Measurements from ENCODE around the gene C6orf120. TPM values are rescaled to one million over a fixed set of nuclear protein-coding genes. Genes with fewer than 3 reads are reported as not detected.

C6orf120 gene
- total and polyA plus RNA-seq, 9 of the 15 experiments (the other 6 are each of a cell fraction or from before 2014, with no cell fraction given): 7.7 to 44.9 (median 34.8) TPM

DNA sequence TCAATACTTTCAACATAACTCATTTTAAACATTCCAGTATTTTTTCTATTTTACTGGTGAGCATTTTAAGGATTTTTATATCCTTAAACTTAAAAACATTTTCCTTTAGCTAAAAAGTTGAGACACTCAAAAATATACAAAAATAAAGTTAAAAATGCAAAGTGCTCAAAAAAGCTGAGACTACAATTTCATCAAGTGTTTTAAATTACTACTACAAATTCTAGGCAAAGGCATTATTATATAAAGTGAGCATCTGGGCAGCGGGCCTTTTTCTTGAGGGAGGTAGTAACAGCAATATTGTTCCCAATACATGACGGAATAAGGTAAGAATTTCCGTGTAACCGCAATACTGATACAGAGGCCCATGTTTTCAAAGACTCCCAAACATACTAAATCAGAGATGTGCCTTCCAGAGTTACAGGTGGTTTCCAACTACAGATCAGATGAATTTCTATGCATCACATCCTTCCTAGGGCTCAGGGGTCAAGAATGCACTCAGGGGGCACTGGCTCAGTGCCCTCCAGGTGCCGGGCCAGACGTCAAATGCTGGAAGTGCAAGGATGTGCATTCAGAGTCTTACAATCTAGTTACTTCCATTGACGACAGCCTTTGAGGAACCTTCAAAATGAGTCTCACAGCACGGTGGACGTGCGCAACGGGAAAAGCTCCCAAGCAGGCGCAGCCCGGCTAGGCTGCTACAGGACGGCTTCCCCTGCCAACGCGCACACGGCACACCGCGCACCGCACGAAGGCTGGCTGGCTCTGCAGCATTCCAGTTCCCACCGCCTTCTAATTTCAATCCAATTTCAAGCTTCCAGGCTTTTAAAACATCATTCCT lies 20.7 kb downstream of the C6orf120 start (continued):
- TF ChIP-seq, protein P1, sequence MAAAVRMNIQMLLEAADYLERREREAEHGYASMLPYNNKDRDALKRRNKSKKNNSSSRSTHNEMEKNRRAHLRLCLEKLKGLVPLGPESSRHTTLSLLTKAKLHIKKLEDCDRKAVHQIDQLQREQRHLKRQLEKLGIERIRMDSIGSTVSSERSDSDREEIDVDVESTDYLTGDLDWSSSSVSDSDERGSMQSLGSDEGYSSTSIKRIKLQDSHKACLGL (CRISPR knock-in tag; IDR thresholded peaks at IDR 0.05; ENCODE audit: borderline replicate concordance, poor library complexity, severe bottlenecking): no peak

GRCh38 chr6:169723200-169723909 lies 21.4 kb downstream of the C6orf120 start:
- intact Hi-C loops (cut with micrococcal nuclease): no loop called here
- in situ Hi-C loops (cut with MboI): no loop called here
- POLR2A ChIA-PET: interaction anchor here (0.6 to 7.0 kb wide), 8 partner anchors 8 to 409 kb away, joined by 3 to 46 read pairs (median 6); partner anchors contain the start of genes C6orf120, DYNLT2, ERMARD and WDR27
- no peak for TF ChIP-seq GABPB2 (CRISPR knock-in tag; conservative IDR thresholded peaks at IDR 0.05)
- TF ChIP-seq PHF21A (IDR thresholded peaks at IDR 0.05; ENCODE audit: borderline replicate concordance, low read depth): no peak
- TF ChIP-seq, protein P2, sequence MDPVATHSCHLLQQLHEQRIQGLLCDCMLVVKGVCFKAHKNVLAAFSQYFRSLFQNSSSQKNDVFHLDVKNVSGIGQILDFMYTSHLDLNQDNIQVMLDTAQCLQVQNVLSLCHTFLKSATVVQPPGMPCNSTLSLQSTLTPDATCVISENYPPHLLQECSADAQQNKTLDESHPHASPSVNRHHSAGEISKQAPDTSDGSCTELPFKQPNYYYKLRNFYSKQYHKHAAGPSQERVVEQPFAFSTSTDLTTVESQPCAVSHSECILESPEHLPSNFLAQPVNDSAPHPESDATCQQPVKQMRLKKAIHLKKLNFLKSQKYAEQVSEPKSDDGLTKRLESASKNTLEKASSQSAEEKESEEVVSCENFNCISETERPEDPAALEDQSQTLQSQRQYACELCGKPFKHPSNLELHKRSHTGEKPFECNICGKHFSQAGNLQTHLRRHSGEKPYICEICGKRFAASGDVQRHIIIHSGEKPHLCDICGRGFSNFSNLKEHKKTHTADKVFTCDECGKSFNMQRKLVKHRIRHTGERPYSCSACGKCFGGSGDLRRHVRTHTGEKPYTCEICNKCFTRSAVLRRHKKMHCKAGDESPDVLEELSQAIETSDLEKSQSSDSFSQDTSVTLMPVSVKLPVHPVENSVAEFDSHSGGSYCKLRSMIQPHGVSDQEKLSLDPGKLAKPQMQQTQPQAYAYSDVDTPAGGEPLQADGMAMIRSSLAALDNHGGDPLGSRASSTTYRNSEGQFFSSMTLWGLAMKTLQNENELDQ (CRISPR knock-in tag; IDR thresholded peaks at IDR 0.05; ENCODE audit: borderline replicate concordance): no peak
- TF ChIP-seq FOXK2 (conservative IDR thresholded peaks at IDR 0.05 in 1 of 2, IDR thresholded peaks at IDR 0.05 in 1 of 2; ENCODE audit: low read depth in 2 of 2): 0 out of 4 replicates have a peak, but pooled peaks of 1 of the 2 experiments have one; percentile 18
- no peak for TF ChIP-seq BCL6 (CRISPR knock-in tag; IDR thresholded peaks at IDR 0.05)
- peak; percentile 48 for TF ChIP-seq TAF1 (IDR thresholded peaks at IDR 0.05; ENCODE audit: control insufficient read depth, extremely low read depth, insufficient read depth, low read length, severe bottlenecking)
- no peak for TF ChIP-seq NR2C2 (CRISPR knock-in tag; IDR thresholded peaks at IDR 0.05)
- TF ChIP-seq NR2C2 (tag; IDR thresholded peaks at IDR 0.05): peak; percentile 30; the same call in 1 of the 2 replicates
- no peak for TF ChIP-seq ZNF197 (CRISPR knock-in tag; IDR thresholded peaks at IDR 0.05; ENCODE audit: low read depth)
- no peak for TF ChIP-seq FUS (optimal IDR thresholded peaks at IDR 0.05; ENCODE audit: low read depth, low read length)
- TF ChIP-seq ETS2 (tag; IDR thresholded peaks at IDR 0.05; ENCODE audit: borderline replicate concordance, poor library complexity, severe bottlenecking): no peak
- 0 out of 2 replicates have a peak, but pooled peaks have one; percentile 52 for TF ChIP-seq TCF7 (IDR thresholded peaks at IDR 0.05; ENCODE audit: borderline replicate concordance)
- TF ChIP-seq ZNF764 (CRISPR knock-in tag; IDR thresholded peaks at IDR 0.05; ENCODE audit: low read depth): no peak

More at GRCh38 chr6:169723200-169723909, 21.4 kb downstream of the C6orf120 start:
- peak overlapping the region; percentile 63 for H3K4me3 ChIP-seq
- WGBS (ENCODE audit: insufficient coverage, low coverage, missing lambda C conversion rate): under 1% methylated on average over 53 of the region's 70 CpGs
- H4K20me1 ChIP-seq (replicated peaks; ENCODE audit: control insufficient read depth, insufficient read depth, low read length): peaks cover 6% of the 10 kb centered on the region
- BruUV-seq (replicated peaks): no TSS peak
- FAIRE-seq (peak; percentile 26), ATAC-seq (peak; percentile 70), DNase-seq (ENCODE audit: extremely low read depth in 1 of 4, low spot score in 3 of 4) (peak; percentile 79 to 86 (median 84))
- H2AFZ ChIP-seq (ENCODE audit: low read depth, low read length): peak overlapping the region; percentile 66
- CTCF ChIA-PET (ENCODE audit: low intra/inter-chr PET ratio): interaction anchor here (1.0 kb wide), 1 partner anchor 28 kb away, joined by 4 read pairs; the partner anchor contains the start of genes DYNLT2 and ERMARD
- H3K36me3 ChIP-seq (ENCODE audit: control insufficient read depth, insufficient read depth, low read length): peaks cover 13% of the 10 kb centered on the region
- H3K27me3 ChIP-seq (ENCODE audit: control insufficient read depth in 2 of 2, insufficient read depth in 2 of 2, low read length in 2 of 2): no peaks in the 10 kb centered on the region
- H3K9ac ChIP-seq (ENCODE audit: insufficient read depth in 1 of 2, low read depth in 2 of 2, low read length in 2 of 2): peak overlapping the region; percentile 79 to 96
- H3K4me1 ChIP-seq (replicated peaks in 1 of 2; ENCODE audit: control insufficient read depth in 2 of 2, insufficient read depth in 2 of 2, low read length in 2 of 2): peaks cover 25 to 31% of the 10 kb centered on the region in 2 experiments
- no peaks in the 10 kb centered on the region for H3K9me1 ChIP-seq (ENCODE audit: control insufficient read depth, insufficient read depth, low read length)
- no peaks in the 10 kb centered on the region for H3K9me3 ChIP-seq (replicated peaks; ENCODE audit: control insufficient read depth, insufficient read depth, low read depth, low read length)
- H3K27ac ChIP-seq (ENCODE audit: extremely low read depth, low read depth, low read length): peak overlapping the region; percentile 72
- peaks cover 47% of the 10 kb centered on the region for H3K79me2 ChIP-seq (ENCODE audit: control insufficient read depth, insufficient read depth, low read length)
- peak overlapping the region; percentile 93 for H3K4me2 ChIP-seq (ENCODE audit: insufficient read depth, low read length)

Data from K562 (cell line).